ENCODE data around the gene XPC. TPM values are rescaled to one million over a fixed set of nuclear protein-coding genes. Genes with fewer than 3 reads are reported as not detected.

Gene XPC
- polyA plus RNA-seq, 1 donor from 2014 or later = 21.9 TPM

DNA sequence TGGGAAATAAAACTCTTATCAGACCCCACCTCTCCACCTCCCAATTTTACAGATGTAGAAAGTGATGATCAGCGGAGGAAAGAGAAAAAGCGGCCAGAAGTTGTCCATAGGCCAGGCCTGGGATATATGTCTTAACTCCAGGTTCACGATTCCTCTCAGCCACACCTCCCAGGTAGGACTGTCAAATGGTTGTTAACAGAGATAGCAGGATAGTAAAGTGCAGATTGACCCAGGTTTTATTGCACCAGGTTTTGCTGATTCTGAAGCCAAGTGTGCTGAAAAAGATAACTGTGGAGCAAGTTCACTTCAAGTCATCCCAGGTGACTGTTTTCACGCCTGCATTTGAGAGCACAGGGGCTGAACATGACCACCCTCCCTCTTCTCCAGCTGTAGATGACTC, 36.4 kb upstream of the XPC start:
- Histone ChIP-seq H3K27ac (ENCODE audit: low read length) (no peak overlapping the region), H3F3A (ENCODE audit: insufficient read depth, low read length, poor library complexity, severe bottlenecking) (no peaks in the 10 kb centered on the region), H3K4me3 (ENCODE audit: low read length) (no peak overlapping the region), H2AFZ (ENCODE audit: low read depth, low read length) (no peak overlapping the region), H3K9ac (ENCODE audit: low read length) (no peak overlapping the region), H3K4me2 (ENCODE audit: low read length) (no peak overlapping the region), H3K36me3 (ENCODE audit: insufficient read depth, low read length) (no peaks in the 10 kb centered on the region), H3K9me3 (ENCODE audit: low read length) (no peaks in the 10 kb centered on the region), H3K79me2 (replicated peaks; ENCODE audit: insufficient read depth, low read length) (no peaks in the 10 kb centered on the region), H3K9me2 (ENCODE audit: insufficient read depth, low read length) (no peaks in the 10 kb centered on the region), H3K27me3 (ENCODE audit: insufficient read depth, low read depth, low read length) (no peaks in the 10 kb centered on the region), H4K20me1 (ENCODE audit: insufficient read depth) (no peaks in the 10 kb centered on the region)
- no peak for TF ChIP-seq POLR2AphosphoS5 (IDR thresholded peaks at IDR 0.05)

DNA sequence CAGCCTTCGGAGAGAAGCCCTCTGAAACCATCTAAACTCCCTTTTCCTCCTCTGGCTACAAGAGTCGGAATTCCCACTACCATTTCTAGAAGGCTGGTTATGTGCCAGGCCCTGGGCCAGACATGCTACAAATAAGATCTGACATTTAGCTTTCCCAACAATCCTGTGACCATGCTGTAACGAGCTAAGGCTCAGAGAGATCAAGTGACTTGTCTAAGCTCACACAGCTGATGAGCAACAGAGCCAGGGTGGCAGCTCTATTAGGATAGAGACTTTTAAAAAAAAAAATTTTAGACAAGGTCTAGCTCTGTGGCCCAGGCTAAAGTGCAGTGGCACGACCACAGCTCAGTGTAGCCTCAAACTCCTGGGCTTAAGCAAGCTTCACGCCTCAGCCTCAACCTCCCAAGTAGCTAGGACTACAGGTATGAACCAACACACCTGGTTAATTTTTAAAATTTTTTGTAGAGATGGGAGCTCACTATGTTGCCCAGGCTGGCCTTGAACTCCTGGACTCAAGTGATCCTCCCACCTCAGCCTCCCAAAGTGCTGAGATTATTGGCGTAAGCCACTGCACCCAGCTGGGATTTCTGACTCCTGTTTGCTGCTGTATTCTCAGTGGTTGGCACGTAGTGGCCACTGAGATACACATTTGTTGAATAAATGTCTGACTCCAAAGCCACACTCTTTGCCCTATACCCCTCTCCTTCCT, 34.8 kb upstream of the XPC start:
- TF ChIP-seq MXI1 (conservative IDR thresholded peaks at IDR 0.05; ENCODE audit: poor library complexity, severe bottlenecking) (no peak), RAD21 (conservative IDR thresholded peaks at IDR 0.05) (no peak), SMC3 (conservative IDR thresholded peaks at IDR 0.05; ENCODE audit: poor library complexity) (no peak), POLR2AphosphoS5 (IDR thresholded peaks at IDR 0.05) (no peak), EP300 (conservative IDR thresholded peaks at IDR 0.05; ENCODE audit: poor library complexity, severe bottlenecking) (no peak), EZH2 (IDR thresholded peaks at IDR 0.05; ENCODE audit: borderline replicate concordance, insufficient read depth, low read length, poor library complexity, severe bottlenecking) (no peak), TAF1 (IDR thresholded peaks at IDR 0.05; ENCODE audit: low read depth) (no peak)
- TF ChIP-seq, protein P1, sequence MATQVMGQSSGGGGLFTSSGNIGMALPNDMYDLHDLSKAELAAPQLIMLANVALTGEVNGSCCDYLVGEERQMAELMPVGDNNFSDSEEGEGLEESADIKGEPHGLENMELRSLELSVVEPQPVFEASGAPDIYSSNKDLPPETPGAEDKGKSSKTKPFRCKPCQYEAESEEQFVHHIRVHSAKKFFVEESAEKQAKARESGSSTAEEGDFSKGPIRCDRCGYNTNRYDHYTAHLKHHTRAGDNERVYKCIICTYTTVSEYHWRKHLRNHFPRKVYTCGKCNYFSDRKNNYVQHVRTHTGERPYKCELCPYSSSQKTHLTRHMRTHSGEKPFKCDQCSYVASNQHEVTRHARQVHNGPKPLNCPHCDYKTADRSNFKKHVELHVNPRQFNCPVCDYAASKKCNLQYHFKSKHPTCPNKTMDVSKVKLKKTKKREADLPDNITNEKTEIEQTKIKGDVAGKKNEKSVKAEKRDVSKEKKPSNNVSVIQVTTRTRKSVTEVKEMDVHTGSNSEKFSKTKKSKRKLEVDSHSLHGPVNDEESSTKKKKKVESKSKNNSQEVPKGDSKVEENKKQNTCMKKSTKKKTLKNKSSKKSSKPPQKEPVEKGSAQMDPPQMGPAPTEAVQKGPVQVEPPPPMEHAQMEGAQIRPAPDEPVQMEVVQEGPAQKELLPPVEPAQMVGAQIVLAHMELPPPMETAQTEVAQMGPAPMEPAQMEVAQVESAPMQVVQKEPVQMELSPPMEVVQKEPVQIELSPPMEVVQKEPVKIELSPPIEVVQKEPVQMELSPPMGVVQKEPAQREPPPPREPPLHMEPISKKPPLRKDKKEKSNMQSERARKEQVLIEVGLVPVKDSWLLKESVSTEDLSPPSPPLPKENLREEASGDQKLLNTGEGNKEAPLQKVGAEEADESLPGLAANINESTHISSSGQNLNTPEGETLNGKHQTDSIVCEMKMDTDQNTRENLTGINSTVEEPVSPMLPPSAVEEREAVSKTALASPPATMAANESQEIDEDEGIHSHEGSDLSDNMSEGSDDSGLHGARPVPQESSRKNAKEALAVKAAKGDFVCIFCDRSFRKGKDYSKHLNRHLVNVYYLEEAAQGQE (IDR thresholded peaks at IDR 0.05; ENCODE audit: borderline replicate concordance) = no peak
- TF ChIP-seq, protein P2, sequence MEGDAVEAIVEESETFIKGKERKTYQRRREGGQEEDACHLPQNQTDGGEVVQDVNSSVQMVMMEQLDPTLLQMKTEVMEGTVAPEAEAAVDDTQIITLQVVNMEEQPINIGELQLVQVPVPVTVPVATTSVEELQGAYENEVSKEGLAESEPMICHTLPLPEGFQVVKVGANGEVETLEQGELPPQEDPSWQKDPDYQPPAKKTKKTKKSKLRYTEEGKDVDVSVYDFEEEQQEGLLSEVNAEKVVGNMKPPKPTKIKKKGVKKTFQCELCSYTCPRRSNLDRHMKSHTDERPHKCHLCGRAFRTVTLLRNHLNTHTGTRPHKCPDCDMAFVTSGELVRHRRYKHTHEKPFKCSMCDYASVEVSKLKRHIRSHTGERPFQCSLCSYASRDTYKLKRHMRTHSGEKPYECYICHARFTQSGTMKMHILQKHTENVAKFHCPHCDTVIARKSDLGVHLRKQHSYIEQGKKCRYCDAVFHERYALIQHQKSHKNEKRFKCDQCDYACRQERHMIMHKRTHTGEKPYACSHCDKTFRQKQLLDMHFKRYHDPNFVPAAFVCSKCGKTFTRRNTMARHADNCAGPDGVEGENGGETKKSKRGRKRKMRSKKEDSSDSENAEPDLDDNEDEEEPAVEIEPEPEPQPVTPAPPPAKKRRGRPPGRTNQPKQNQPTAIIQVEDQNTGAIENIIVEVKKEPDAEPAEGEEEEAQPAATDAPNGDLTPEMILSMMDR (IDR thresholded peaks at IDR 0.05; ENCODE audit: poor library complexity, severe bottlenecking) = no peak

More for the DNA sequence above, 34.8 kb upstream of the XPC start:
- H3K27ac ChIP-seq (ENCODE audit: low read length) = no peak overlapping the region
- H3K4me2 ChIP-seq (ENCODE audit: low read length) = no peak overlapping the region
- no peak overlapping the region for H3K4me3 ChIP-seq (ENCODE audit: low read length)
- H3K36me3 ChIP-seq (ENCODE audit: insufficient read depth, low read length) = no peaks in the 10 kb centered on the region
- H3K9me3 ChIP-seq (ENCODE audit: low read length) = no peaks in the 10 kb centered on the region
- no peak overlapping the region for H3K9ac ChIP-seq (ENCODE audit: low read length)
- H3K27me3 ChIP-seq (ENCODE audit: insufficient read depth, low read depth, low read length) = no peaks in the 10 kb centered on the region
- no peaks in the 10 kb centered on the region for H3K79me2 ChIP-seq (replicated peaks; ENCODE audit: insufficient read depth, low read length)
- no peaks in the 10 kb centered on the region for H4K20me1 ChIP-seq (ENCODE audit: insufficient read depth)
- H3K9me2 ChIP-seq (ENCODE audit: insufficient read depth, low read length) = no peaks in the 10 kb centered on the region
- H3F3A ChIP-seq (ENCODE audit: insufficient read depth, low read length, poor library complexity, severe bottlenecking) = no peaks in the 10 kb centered on the region
- no peak overlapping the region for H2AFZ ChIP-seq (ENCODE audit: low read depth, low read length)
